Measurements from ENCODE around the gene VPS26B.

VPS26B gene
- long read RNA-seq, transcript VPS26B-201 (6 exons, 3,691 nt), result major isoform, 21 of 43 reads
- long read RNA-seq, partial matches to known transcripts, result 20 of 43 reads
- long read RNA-seq, other reads (novel, unspliced or antisense), result 0 of 43 reads

- TF ChIP-seq SPI1 (IDR thresholded peaks at IDR 0.05; ENCODE audit: borderline replicate concordance, low read depth) (peak; percentile 55; the same call in 1 of the 2 replicates), POLR2AphosphoS5 (IDR thresholded peaks at IDR 0.05; ENCODE audit: low read depth) (peak; percentile 92), GABPA (IDR thresholded peaks at IDR 0.05; ENCODE audit: low read depth) (0 out of 2 replicates have a peak, but pooled peaks have one; percentile 14), CTCF (IDR thresholded peaks at IDR 0.05; ENCODE audit: insufficient read depth, low read length) (no peak), REST (IDR thresholded peaks at IDR 0.05; ENCODE audit: insufficient replicate concordance, low read depth) (peak; percentile 66)
- peak within 1 kb of the TSS; percentile 93 for H3K27ac ChIP-seq (replicated peaks)
- H3K27me3 ChIP-seq (ENCODE audit: insufficient read depth, poor library complexity, severe bottlenecking), result no peaks in the 10 kb centered on the region
- peak within 1 kb of the TSS; percentile 90 for H3K4me3 ChIP-seq (replicated peaks; ENCODE audit: insufficient read depth, low read length)
- DNase-seq (ENCODE audit: low read depth in 1 of 2, low spot score in 1 of 2), result peak; percentile 90 to 98
Measured at GRCh38 chr11:134223836-134224709, at the start of gene VPS26B, which contains the start of gene NCAPD3. TSS of gene VPS26B (plus strand) at chr11:134224671. CDS start at chr11:134225123, 452 bp downstream. TSS of gene NCAPD3 (minus strand) at chr11:134223967. CDS start at chr11:134223926, 41 bp downstream.

GRCh38 chr11:134176284-134176683 lies 48.2 kb upstream of the VPS26B start:
- TF ChIP-seq GABPA (IDR thresholded peaks at IDR 0.05; ENCODE audit: low read depth) (no peak), CTCF (IDR thresholded peaks at IDR 0.05; ENCODE audit: insufficient read depth, low read length) (no peak), REST (IDR thresholded peaks at IDR 0.05; ENCODE audit: insufficient replicate concordance, low read depth) (no peak), POLR2AphosphoS5 (IDR thresholded peaks at IDR 0.05; ENCODE audit: low read depth) (no peak), SPI1 (IDR thresholded peaks at IDR 0.05; ENCODE audit: borderline replicate concordance, low read depth) (no peak)
- no peaks in the 10 kb centered on the region for H3K27me3 ChIP-seq (ENCODE audit: insufficient read depth, poor library complexity, severe bottlenecking)
- no peak overlapping the region for H3K27ac ChIP-seq (replicated peaks)
- no peak overlapping the region for H3K4me3 ChIP-seq (replicated peaks; ENCODE audit: insufficient read depth, low read length)
- no peak for DNase-seq (ENCODE audit: low read depth in 1 of 2, low spot score in 1 of 2)

- TF ChIP-seq CTCF (IDR thresholded peaks at IDR 0.05; ENCODE audit: insufficient read depth, low read length) (no peak), SPI1 (IDR thresholded peaks at IDR 0.05; ENCODE audit: borderline replicate concordance, low read depth) (no peak), GABPA (IDR thresholded peaks at IDR 0.05; ENCODE audit: low read depth) (no peak), POLR2AphosphoS5 (IDR thresholded peaks at IDR 0.05; ENCODE audit: low read depth) (no peak), REST (IDR thresholded peaks at IDR 0.05; ENCODE audit: insufficient replicate concordance, low read depth) (no peak)
- Histone ChIP-seq H3K4me3 (replicated peaks; ENCODE audit: insufficient read depth, low read length) (no peak overlapping the region), H3K27ac (replicated peaks) (no peak overlapping the region), H3K27me3 (ENCODE audit: insufficient read depth, poor library complexity, severe bottlenecking) (no peaks in the 10 kb centered on the region)
- DNase-seq (ENCODE audit: low read depth in 1 of 2, low spot score in 1 of 2), result no peak
Measured at GRCh38 chr11:134178032-134178674, 46.3 kb upstream of the VPS26B start.
